ENCODE data around the gene CRIM1.

- TF ChIP-seq YY1 (IDR thresholded peaks at IDR 0.05; ENCODE audit: insufficient read depth, insufficient read length) = no peak
- no peak for TF ChIP-seq SUZ12 (IDR thresholded peaks at IDR 0.05; ENCODE audit: extremely low read depth, insufficient read depth, insufficient read length)
These were observed 219.0 kb downstream of the CRIM1 start for GRCh38 chr2:36574560-36574959.
